AG09309 (cell line): ENCODE data around the gene CBY1.
A peak's percentile ranks its signal among the peaks of the same experiment; 100 is the strongest.

ENCODE experiments used
- DNase-seq: peaks from one replicate; pipeline ENCODE4 v3.0.0-alpha.2; 2010; ENCODE audit warnings: low read depth
- H3K4me3 ChIP-seq: 2 replicates; pipeline ENCODE4 v1.5.1; 2011; ENCODE audit warnings: mild to moderate bottlenecking, low read depth, low read length, moderate library complexity; ENCODE audit not compliant: control insufficient read depth
- CTCF ChIP-seq: IDR thresholded peaks from 2 replicates; pipeline ENCODE4 v1.5.1; 2011; ENCODE audit warnings: mild to moderate bottlenecking, low read depth, low read length, inconsistent platforms; ENCODE audit not compliant: insufficient read depth, control insufficient read depth; ENCODE audit errors: missing control alignments

The CBY1 gene

GRCh38 chr22:38645430-38645829, 11.0 kb upstream of the CBY1 start:
- no peak for TF ChIP-seq CTCF
- H3K4me3 ChIP-seq: no peak overlapping the region
- no peak for DNase-seq

- TF ChIP-seq CTCF: no peak
- H3K4me3 ChIP-seq: no peak overlapping the region
- DNase-seq: no peak
These were observed 6.5 kb upstream of the CBY1 start for GRCh38 chr22:38649841-38650522.

- no peak for TF ChIP-seq CTCF
- no peak overlapping the region for H3K4me3 ChIP-seq
- no peak for DNase-seq
These were observed 3.6 kb upstream of the CBY1 start for GRCh38 chr22:38652859-38653258.

- H3K4me3 ChIP-seq: no peak overlapping the region
- no peak for DNase-seq
- no peak for TF ChIP-seq CTCF
These were observed 2.7 kb upstream of the CBY1 start for GRCh38 chr22:38653741-38654140.

- DNase-seq: no peak
- peak overlapping the region; percentile 62 for H3K4me3 ChIP-seq
- TF ChIP-seq CTCF: no peak
These were observed 751 bp upstream of the CBY1 start for GRCh38 chr22:38655519-38656255.

GRCh38 chr22:38657045-38657909, 839 bp downstream of the CBY1 start:
- TF ChIP-seq CTCF: no peak
- no peak for DNase-seq
- H3K4me3 ChIP-seq: peak overlapping the region; percentile 62
